GM18873 (cell line): ENCODE results near the gene PIK3C2G.

ENCODE experiments used
- ATAC-seq: cut with Tn5 transposase; IDR thresholded peaks from one replicate; pipeline ENCODE4 v1.9.1; 2021; ENCODE audit warnings: mild to moderate bottlenecking, moderate library complexity, moderate number of reproducible peaks; ENCODE audit not compliant: unreplicated experiment, low FRiP score

PIK3C2G gene

GRCh38 chr12:18394742-18395141 is 133.4 kb downstream of the PIK3C2G start:
- ATAC-seq = no peak

- no peak for ATAC-seq
These were observed 138.9 kb downstream of the PIK3C2G start for GRCh38 chr12:18400186-18400585.

- ATAC-seq = no peak
These were observed 141.7 kb downstream of the PIK3C2G start for GRCh38 chr12:18402872-18403611.

GRCh38 chr12:18411453-18411852 is 150.1 kb downstream of the PIK3C2G start:
- ATAC-seq = no peak

GRCh38 chr12:18414671-18415070 is 153.4 kb downstream of the PIK3C2G start:
- no peak for ATAC-seq

- ATAC-seq = no peak
These were observed 153.9 kb downstream of the PIK3C2G start for GRCh38 chr12:18415227-18415626.

- no peak for ATAC-seq
These were observed 155.1 kb downstream of the PIK3C2G start for GRCh38 chr12:18416412-18416811.

- ATAC-seq = no peak
These were observed 158.0 kb downstream of the PIK3C2G start for GRCh38 chr12:18419311-18419710.

GRCh38 chr12:18421867-18422266 is 160.5 kb downstream of the PIK3C2G start:
- ATAC-seq = no peak

GRCh38 chr12:18422871-18423270 is 161.6 kb downstream of the PIK3C2G start:
- ATAC-seq = no peak

GRCh38 chr12:18424857-18425256 is 163.5 kb downstream of the PIK3C2G start:
- no peak for ATAC-seq

GRCh38 chr12:18427520-18427919 is 166.2 kb downstream of the PIK3C2G start:
- no peak for ATAC-seq

GRCh38 chr12:18428416-18428815 is 167.1 kb downstream of the PIK3C2G start:
- ATAC-seq = no peak

GRCh38 chr12:18429366-18429765 is 168.0 kb downstream of the PIK3C2G start:
- no peak for ATAC-seq

GRCh38 chr12:18430425-18431048 is 169.2 kb downstream of the PIK3C2G start:
- ATAC-seq = no peak

GRCh38 chr12:18431771-18432170 is 170.5 kb downstream of the PIK3C2G start:
- no peak for ATAC-seq

GRCh38 chr12:18432206-18432605 is 170.9 kb downstream of the PIK3C2G start:
- no peak for ATAC-seq

- no peak for ATAC-seq
These were observed 174.9 kb downstream of the PIK3C2G start for GRCh38 chr12:18436170-18436569.

GRCh38 chr12:18439541-18439940 is 178.2 kb downstream of the PIK3C2G start:
- no peak for ATAC-seq

- ATAC-seq = no peak
These were observed 182.6 kb downstream of the PIK3C2G start for GRCh38 chr12:18443768-18444437.

GRCh38 chr12:18446061-18446644 is 184.8 kb downstream of the PIK3C2G start:
- no peak for ATAC-seq
